ENCODE measurements around the gene RNASEH2A.

The RNASEH2A gene

GRCh38 chr19:12806242-12807081, at the start of gene RNASEH2A:
Gene RNASEH2A (plus strand): TSS chr19:12806584. CDS start chr19:12806674, 90 bp downstream.
- peak; percentile 81 to 82 for DNase-seq

DNA sequence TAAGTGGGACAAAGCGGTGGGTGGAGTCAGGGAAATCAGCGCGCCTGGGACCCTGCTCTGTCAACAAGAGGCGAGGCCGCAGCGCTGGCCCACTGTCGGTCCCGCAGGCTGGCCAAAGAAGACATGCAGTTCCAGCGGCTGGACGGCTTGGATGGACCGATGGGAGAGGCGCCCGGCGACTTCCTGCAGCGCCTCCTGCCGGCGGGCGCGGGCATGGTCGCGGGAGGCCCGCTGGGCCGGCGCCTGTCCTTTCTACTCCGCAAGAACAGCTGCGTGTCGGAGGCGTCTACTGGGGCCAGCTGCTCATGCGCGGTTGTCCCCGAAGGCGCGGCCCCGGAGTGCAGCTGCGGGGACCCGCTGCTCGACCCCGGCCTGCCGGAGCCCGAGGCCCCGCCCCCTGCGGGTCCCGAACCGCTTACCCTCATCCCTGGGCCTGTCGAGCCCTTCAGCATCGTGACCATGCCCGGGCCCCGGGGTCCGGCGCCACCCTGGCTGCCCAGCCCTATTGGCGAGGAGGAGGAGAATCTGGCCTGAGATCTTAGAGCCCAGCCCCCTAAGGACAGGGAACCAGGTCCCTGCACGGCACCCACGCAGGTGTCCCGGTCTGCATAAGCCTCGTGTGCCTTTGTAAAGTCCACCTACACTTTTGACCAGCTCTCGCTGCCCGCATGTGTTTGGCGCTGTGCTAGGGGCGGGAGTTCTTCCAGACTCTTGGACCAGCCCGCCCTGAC, 48.7 kb upstream of the RNASEH2A start:
- peak in 1 of 2 experiments; percentile 4 for DNase-seq

DNA sequence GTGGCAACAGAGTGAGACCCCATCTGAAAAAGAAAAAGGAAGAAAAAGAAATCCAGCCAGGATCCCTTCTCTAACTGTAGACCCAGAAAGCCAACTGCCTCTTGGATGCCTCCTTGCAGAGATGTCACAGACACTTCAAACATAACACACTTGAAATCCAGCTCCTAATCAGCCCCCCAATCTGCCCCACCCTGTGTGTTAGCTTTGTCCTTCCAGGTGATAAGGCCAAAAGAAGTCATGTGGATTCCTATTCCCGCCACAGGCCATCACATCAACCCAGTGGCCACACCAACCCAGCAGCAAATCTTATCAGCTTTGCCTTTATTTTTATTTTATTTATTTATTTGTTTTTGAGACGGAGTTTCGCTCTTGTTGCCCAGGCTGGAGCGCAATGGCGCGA, 46.7 kb upstream of the RNASEH2A start:
- no peak for DNase-seq

- DNase-seq: no peak
These were observed 43.3 kb upstream of the RNASEH2A start for GRCh38 chr19:12763100-12763499.

GRCh38 chr19:12764698-12765097, 41.7 kb upstream of the RNASEH2A start:
- DNase-seq: no peak

GRCh38 chr19:12766051-12766521, 40.3 kb upstream of the RNASEH2A start:
- DNase-seq: peak; percentile 71 to 75

DNA sequence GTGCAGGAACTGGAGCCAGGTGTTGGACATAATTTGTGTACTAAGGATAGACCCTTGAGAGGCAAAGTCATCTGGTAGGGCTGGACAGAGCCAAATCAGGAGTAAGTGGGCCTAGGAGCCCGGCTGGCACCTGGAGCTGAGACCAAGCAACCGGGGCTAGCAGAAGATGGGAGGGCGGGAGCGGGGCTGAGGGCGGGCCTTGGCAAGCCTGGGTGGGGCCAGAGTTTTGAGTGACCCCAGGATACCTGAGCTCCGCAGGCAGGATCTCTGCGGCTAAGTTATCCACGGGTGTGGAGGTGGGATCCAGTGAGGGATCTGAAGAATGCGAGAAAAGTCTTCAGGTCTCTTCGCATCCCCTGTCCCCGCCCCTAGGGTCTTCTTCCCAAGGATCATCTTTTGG, 39.2 kb upstream of the RNASEH2A start:
- no peak for DNase-seq

DNA sequence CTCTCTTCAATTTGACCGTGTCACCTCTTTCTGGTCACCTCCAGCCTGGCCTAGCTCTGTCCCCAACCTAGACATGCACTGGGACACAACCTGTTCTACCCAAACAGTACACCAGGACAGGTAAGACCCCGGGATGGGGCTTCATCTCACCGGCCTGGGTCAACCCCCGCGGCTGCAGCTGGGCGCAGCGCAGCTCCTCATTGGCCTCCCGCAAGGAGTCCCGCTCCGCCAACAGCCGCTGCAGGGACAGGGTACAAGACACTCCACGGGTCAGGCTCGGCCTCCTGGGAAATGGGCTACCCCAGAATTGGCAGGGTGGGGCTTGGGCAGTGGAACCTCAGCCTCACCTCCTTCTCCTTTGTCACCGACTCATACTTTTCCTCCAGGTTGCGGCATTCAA, 38.7 kb upstream of the RNASEH2A start:
- DNase-seq: no peak

- no peak for DNase-seq
These were observed 36.7 kb upstream of the RNASEH2A start for GRCh38 chr19:12769689-12770088.

- no peak for DNase-seq
These were observed 35.5 kb upstream of the RNASEH2A start for GRCh38 chr19:12770922-12771321.

DNA sequence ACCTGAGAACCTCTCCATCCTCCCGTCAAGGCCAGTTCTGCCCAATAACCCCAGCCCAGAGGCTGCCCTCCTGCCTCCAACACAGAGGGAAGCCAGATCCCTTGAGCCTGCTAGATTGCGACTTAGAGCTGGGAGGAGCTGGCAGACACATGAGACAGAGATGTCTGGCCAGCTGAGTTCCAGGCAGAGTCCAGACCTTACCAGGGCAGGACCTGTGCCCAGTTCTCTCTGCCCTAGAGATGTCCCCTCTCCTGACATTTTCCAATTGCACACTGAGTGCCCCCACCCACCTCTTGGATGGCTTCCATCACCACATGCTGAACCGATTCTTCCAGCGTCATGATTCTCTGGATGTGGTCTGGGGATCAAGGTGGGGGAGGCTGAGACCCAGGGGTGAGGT, 34.1 kb upstream of the RNASEH2A start:
- no peak for DNase-seq

- no peak for DNase-seq
These were observed 32.8 kb upstream of the RNASEH2A start for GRCh38 chr19:12773571-12773970.

- no peak for DNase-seq
These were observed 31.5 kb upstream of the RNASEH2A start, which contains the start of gene HOOK2 for GRCh38 chr19:12774588-12775555. Gene HOOK2 (minus strand): TSS chr19:12775552. CDS start chr19:12775449, 103 bp downstream.

- DNase-seq: peak; percentile 55 to 62
These were observed 29.0 kb upstream of the RNASEH2A start for GRCh38 chr19:12777217-12778016.

DNA sequence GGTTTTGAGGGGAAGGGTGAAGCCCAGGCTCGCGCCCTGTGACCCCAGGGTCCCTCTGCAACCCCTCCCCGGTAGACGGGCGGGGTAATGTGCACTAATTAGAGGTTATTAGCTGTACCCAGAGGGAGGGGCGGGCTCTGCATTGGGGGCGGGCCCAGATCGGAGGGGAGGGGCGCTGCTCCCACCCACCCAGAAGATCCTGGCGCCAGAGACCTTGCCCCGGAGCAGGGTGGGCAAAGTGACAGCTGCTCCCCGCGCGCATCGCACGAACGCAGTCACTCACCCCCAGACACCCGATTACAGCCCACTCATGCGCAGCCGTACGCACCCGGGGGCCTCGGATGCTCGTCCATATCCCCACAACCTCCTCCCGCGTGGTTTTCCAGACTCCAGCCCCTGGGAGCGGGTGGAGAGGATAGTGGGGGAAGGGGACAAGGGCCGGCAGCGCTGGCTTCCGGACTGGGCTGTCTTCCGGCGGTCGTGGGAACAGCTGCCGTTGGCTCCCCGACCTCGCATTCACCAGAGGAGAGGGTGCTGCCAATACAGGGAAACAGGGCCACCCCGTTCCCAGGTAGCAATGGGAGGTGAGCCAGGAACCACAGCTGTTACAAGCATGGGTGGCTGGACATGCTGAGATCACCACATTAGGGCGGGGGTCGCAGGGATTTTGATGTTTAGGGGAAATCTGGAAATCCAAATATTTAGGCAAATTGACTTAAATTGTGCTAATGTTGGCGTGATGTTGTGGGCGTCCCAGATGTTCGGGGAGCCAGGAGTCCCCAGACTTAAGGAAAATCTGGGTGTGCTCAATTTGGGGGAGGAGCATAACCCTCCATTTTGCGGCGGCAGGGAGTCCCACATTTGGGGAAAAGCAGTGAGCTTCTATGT, 28.1 kb upstream of the RNASEH2A start:
- DNase-seq: peak; percentile 19 to 55

DNA sequence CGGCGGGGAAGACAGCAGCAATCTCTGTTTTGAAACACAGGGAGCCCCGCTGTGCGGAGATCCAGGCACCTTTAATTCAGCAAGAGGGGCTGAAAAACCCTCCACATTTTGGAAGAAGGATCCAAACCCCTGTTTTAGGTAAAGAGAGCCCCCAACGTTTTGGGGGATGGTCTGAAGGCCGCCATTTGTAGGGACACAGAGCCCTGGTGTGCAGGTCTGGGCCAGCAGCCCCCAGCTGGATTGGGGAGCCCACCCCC, 27.6 kb upstream of the RNASEH2A start:
- DNase-seq: no peak

- no peak for DNase-seq
These were observed 27.0 kb upstream of the RNASEH2A start for GRCh38 chr19:12779162-12779993.

GRCh38 chr19:12782174-12782423, 24.3 kb upstream of the RNASEH2A start:
- peak in 1 of 2 experiments; percentile 41 for DNase-seq

DNA sequence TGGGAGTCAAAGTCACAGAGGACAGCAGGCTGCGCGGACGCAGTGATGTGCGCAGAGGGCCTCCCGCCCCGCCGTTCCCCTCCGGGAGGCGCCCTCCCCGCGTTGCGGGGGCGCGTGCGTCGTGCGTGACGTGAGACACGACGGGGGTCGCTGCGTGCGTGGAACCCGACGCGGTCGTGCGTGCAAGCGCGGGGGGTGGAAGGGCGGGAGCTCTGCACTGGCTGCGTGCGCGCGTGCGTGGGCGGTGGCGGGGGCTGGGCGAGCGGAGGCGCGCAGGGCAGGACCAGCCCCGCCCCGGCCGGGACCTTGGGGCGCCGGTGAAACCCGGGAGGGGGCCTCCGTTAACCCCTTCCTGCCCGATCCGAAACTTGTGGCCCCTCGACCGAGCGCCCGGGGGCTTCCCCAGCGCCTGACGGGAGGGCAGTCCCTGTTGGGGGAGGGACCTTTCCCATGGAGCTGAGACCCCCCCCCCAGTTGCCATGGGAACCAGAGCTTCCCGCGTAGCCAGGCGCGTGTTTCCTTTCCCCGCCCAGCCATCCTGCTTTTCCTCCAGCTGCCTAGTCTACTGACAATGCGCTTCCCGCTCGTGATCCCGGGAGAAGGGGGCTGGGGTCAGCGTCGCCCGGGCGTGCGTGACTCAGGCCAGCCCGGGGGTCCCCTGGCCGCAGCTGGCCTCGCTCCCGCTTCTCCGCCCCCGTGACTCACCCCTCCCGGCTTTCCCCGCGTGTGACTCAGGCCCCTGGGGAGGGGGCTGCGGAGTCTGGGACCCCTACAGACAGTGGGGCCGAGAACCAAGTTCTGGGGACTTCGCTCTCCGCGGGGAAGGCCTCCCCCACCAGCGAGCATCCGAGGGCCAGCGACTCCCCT, 23.7 kb upstream of the RNASEH2A start:
- DNase-seq: peak; percentile 41 to 66

Data from AML-193 (cell line).